Measurements from ENCODE around the gene GNAT1.

The GNAT1 gene

DNA sequence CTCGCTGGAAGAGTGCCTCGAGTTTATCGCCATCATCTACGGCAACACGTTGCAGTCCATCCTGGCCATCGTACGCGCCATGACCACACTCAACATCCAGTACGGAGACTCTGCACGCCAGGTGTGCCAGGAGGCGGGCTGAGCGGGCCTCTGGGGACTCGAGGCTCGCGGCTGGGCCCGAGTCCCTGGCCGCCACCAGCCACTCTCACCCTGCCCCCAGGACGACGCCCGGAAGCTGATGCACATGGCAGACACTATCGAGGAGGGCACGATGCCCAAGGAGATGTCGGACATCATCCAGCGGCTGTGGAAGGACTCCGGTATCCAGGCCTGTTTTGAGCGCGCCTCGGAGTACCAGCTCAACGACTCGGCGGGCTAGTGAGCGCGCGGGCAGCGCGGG, 1.9 kb downstream of the GNAT1 start:
- TF ChIP-seq CTCF (IDR thresholded peaks at IDR 0.05; ENCODE audit: low read depth, low read length), result no peak
- no peak for DNase-seq (ENCODE audit: low read depth in 2 of 2)
- no peak overlapping the region for H3K4me3 ChIP-seq (replicated peaks in 1 of 2; ENCODE audit: low read depth in 2 of 2, low read length in 2 of 2)

GRCh38 chr3:50193746-50194127, 2.3 kb downstream of the GNAT1 start:
- TF ChIP-seq CTCF (IDR thresholded peaks at IDR 0.05; ENCODE audit: low read depth, low read length), result no peak
- no peak overlapping the region for H3K4me3 ChIP-seq (replicated peaks in 1 of 2; ENCODE audit: low read depth in 2 of 2, low read length in 2 of 2)
- no peak for DNase-seq (ENCODE audit: low read depth in 2 of 2)

GRCh38 chr3:50194128-50194902, 2.9 kb downstream of the GNAT1 start:
- TF ChIP-seq CTCF (IDR thresholded peaks at IDR 0.05; ENCODE audit: low read depth, low read length), result peak; percentile 65
- H3K4me3 ChIP-seq (replicated peaks in 1 of 2; ENCODE audit: low read depth in 2 of 2, low read length in 2 of 2), result no peak overlapping the region
- DNase-seq (ENCODE audit: low read depth in 2 of 2), result peak; percentile 68

DNA sequence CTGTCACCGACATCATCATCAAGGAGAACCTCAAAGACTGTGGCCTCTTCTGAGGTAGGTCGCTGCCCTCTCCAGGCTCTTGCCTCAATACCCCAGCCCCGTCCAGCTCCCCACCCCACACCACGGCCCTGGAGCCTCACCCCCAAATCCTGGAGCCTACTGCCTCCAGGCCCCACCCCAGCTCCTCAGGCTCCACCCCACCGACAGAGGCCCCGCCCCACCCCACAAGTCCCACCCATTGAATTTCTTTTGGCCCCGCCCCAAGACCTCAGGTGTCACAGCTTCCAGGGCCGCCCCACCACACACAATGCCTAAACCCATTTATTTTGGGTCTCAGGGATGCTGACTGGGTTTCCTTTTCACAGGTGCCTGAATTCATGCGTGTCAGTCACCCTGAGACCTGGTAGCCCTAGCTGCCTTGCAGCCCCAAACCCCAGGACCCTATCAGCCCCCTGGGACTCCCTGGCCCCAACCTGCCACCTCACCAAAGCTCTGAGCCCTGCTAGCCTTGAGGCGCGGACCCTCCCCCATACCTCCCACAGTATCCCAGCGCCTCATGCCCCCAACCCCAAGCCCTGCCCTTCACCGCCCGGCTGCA, 3.6 kb downstream of the GNAT1 start:
- DNase-seq (ENCODE audit: low read depth in 2 of 2), result peak in 1 of 2 donors; percentile 11
- no peak for TF ChIP-seq CTCF (IDR thresholded peaks at IDR 0.05; ENCODE audit: low read depth, low read length)
- H3K4me3 ChIP-seq (replicated peaks in 1 of 2; ENCODE audit: low read depth in 2 of 2, low read length in 2 of 2), result no peak overlapping the region

DNA sequence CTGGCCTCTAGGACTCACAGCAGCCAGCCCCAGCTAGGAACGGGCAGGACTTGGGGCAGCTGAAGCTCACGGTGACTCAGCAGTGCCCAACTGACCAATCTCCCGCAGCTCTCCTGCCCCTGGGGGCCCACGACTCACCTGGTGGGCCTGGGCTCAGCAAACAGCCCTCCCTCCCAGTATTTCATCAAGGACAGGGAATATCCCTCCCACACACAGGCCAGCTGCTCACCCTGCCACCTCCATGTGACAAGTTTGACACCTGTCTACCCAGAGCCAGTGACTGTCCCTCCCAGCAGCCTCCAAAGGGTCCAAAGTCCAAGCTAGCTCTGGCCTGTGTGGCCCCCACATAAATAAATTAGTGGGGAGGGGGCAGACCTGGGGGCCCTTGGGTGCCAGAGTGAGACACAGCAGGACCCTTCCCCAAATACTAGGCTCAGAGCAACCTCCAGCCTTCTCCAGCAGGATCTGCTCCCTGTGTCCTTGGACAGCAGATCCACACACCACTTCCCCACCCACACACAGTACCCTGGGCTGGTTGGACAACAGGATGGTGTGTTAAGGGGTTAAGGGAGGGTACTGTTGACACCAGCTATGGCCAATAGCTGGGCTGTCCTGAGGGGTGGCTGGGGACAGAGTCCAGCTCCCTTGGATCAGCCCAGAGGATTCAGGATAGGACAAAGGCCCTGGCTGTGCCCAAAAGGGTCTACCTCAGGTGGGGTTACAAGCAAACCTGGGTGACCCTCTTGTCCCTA, 4.3 kb downstream of the GNAT1 start:
- peak in 1 of 2 donors; percentile 12 for DNase-seq (ENCODE audit: low read depth in 2 of 2)
- H3K4me3 ChIP-seq (replicated peaks in 1 of 2; ENCODE audit: low read depth in 2 of 2, low read length in 2 of 2), result no peak overlapping the region
- no peak for TF ChIP-seq CTCF (IDR thresholded peaks at IDR 0.05; ENCODE audit: low read depth, low read length)

- no peak for TF ChIP-seq CTCF (IDR thresholded peaks at IDR 0.05; ENCODE audit: low read depth, low read length)
- no peak for DNase-seq (ENCODE audit: low read depth in 2 of 2)
- H3K4me3 ChIP-seq (replicated peaks in 1 of 2; ENCODE audit: low read depth in 2 of 2, low read length in 2 of 2), result no peak overlapping the region
These were observed 4.9 kb downstream of the GNAT1 start for GRCh38 chr3:50196253-50196801.

Measured in cardiac fibroblast (primary cell).